NCI-H2196 treated with DMSO at 0.1 percent for 48 hours (cell line): Measurements from ENCODE around the gene TECR.
"Not testable (repeated sequence)": the region's sequence is repeated elsewhere in the genome, so short reads cannot be mapped to it uniquely, and the experiment has no call there.

Experiments
- DNase-seq: peaks from one replicate; lab custom pipeline; 2025; ENCODE audit not compliant: unreplicated experiment; lab: John Stamatoyannopoulos, UW

Gene TECR

DNA sequence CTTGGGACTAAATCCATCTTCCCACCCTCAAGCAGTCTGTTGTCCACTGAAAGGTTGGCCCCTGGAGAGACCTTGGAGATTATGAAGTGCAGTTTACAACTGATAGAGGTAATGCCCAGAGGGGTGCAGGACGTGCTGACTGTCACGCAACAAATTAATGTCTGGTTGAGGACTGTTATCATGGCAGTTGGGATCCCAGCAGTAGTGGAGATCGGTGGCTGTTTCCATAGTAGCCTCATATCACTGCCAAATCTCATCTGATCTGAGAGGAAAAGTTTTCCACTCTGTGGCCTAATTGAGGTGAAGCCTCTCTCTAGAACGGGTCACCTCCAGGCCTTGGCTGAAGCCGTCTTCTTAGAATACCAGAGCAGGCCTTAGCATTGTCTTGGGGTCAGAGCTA, 4.1 kb downstream of the TECR start:
- no peak for DNase-seq

DNA sequence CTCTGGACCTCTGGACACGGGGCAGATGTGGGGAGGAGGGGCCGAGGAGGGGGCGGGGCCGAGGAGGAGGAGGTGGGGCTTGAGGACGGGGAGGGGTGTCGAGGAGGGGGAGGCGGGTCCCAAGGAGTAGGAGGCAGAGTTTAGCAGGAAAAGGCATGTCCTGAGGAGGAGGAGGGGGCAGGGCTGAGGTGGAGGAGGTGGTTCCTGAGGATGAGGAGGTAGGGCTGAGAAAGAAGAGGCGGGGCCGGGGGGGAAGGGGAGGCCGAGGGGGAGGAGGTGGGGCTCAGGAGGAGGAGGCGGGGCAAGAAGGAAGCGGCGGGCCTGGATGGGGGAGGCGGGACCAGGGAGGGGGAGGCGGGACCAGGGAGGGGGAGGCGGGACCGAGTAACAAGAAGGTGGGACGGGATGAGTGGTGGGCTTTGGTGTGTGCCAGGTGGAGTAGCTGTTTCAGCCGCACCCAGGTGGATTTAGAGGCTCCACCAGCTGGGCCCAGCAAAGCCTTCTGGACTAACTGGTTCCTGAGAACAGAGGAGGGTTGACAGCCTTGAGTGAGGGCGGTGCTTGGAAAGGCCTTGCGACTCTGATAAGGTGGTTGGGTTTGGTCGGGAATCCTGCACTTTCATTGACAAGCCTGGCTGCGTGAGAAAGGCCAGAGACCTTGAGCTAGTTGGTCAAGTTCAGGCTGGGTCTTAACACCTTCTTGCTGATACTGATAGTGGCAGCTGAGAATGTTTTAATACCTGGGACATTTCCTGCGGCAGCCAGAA, 7.7 kb downstream of the TECR start:
- DNase-seq, result no peak

DNA sequence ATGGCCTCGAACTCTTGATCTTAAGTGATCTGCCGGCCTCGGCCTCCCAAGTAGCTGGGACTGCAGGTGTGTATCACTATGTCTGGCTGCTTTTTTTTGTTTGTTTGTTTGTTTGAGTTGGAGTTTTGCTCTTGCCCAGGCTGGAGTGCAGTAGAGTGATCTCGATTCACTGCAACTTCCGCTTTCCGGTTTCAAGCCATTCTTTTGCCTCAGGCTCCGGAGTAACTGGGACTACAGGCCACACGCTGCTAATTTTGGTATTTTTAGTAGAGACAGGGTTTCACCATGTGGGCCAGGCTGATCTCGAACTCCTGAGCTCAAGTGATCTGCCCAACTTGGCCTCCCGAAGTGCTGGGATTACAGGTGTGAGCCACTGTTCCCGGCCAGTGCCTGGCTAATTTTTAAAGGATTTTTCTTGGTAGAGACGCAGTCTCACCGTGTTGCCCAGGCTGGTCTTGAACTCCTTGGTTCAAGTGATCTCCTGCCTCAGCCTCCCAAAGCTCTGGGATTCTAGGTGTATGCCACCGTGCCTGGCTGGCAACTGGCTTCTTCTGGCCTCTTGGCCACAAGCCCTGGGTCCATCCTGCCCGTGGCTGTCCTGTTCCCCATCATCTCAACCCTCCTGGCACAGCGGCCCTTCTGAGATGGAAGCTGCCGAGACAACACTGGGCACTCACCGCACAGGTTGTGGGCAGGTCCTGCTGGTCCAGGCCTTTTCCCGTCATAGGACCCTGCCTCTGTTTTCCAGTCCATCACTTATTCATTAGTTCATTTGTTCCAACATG, 11.5 kb downstream of the TECR start:
- DNase-seq, result no peak

DNA sequence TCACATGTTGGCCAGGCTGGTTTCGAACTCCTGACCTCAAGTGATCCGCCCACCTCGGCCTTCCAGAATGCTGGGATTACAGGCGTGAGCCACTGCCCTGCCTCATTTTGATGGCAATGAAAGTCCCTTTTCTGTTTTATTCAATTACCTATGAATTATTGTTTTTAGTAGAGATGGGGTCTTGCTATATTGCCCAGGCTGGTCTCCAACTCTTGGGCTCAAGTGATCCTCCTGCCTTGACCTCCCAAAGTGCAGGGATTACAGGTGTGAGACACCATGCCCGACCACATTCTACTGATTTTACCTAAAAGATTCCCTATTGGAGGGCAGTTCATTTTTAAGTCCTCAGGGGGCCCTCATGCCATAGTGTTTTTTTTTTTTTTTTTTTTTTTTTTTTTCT, 12.6 kb downstream of the TECR start:
- DNase-seq, result not testable (repeated sequence)

DNA sequence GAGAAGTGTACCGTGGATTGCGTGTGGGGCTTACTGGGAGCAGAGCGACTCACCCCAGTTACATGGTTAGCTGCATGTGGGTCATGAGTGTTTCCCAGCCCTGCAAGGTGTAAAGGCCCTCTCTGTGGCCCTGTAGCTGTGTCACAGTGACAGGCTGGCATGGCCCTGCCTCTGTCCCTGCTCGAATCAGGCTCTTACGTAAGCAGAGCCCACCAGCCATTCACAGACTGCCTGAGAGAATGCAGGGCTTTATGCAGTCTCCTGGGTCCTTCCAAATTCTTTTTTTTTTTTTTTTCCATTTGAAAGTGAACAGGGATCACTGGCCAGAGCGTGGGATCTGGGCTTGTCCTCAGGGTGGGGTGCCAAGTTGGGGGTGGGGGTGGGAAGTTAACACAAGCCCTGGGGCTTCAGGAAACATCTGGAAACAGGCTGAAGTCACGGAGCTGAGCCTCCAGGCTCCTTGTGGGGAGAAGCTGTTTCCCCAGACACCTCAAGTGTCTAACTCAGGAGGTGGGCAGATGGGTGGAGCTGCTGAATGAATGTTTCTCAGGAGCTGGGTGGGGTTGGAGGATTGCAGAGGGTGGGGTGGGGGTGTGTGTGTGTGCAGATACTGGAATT, 13.4 kb downstream of the TECR start:
- no peak for DNase-seq

DNA sequence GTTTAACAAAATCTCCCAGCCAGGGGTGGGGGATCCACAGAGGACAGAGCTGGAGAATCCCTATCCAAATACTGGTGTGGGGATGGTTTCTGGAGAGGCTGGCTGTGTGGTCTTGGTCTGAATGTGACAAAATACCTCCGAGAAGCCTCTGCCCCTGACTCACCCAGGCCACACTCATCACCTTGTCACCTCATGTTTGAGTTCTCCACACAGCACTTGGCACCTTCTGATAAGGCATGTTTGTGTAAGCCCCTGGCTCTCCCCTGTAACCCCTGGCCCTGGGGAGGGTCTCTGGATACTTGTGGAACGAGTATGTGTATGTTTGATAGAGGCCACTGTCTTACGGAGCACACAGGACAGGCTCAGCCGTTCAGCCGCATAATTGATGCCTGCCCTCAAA, 14.7 kb downstream of the TECR start:
- DNase-seq, result no peak

DNA sequence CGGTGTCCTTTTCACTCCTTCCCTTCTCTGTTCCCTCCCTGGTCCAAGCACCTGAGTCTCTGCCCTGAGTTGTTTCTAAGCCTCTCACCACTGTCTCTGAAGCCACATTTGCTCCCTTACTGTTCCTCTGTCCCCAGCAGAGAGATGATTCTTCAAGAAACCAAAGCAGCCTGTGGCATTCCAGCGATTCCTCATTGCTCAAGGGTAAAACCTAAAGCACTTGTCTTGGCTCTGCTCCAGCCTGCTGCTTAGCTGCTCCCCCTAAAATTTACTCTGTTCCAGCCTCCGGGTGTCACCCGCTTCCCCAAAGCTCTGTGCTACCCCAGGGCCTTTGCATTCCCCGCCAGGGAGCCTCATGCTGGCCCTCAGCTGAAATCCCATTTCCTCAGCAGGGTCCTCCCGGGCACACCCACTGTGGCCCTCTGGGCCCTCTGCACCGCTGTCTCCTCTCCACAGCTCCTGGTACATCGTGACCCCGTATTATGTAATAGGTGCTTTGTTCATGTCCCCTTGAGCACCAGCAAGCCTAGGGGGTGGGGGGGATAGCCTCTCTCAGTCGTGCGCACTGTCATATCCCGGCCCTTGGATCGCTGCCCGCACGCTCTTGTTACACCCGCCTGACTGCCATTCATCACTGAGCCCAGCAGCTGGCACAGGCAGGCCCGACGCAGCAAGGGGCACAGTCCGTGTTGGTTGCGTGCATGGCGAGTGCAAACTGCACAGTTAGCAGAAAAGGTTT, 15.8 kb downstream of the TECR start:
- DNase-seq, result peak; percentile 78

DNA sequence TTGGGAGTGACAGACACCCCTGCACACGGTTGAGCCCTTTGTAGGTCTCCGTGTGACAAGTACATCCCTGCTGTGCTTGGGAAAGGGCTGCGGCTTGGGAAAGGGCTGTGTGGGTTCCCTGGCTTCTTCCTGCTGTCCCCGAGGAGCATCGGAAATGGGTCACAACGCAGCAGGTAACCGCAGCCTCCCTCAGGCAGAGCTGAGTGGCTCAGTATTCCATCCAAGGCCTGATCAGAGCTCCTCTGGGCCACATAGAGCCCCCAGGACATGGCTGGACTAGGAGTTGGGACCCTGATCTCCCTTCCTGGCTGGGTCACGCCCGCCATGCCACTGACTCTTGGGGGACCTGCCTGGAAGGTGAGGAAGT, 16.3 kb downstream of the TECR start:
- no peak for DNase-seq

DNA sequence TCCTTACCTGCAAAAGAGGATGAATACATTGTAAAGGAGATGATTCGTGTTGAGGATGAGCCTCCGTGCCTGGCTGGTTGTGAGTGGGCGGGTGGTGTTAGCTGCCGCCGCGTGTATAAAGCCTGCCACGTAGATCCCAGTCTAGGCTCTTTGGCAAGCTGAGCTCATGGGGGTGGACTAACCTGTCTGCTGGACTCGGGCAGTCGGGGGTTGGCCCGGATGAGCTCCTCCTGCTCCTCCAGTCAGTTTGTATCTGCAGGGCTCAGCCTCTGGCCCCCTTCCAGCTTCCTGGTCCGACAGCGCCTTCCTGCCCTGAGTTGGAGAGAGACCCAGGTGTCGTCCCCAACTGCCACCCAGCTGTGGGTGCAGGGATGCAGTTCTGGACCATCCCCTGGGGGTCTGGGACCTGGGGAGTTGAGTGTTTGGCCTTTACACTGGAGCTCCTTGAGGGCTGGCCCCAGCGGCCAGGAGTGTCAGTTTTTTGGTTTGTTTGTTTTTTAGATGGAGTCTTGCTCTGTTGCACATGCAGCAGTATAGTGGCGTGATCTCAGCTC, 20.9 kb downstream of the TECR start:
- DNase-seq, result peak; percentile 90

DNA sequence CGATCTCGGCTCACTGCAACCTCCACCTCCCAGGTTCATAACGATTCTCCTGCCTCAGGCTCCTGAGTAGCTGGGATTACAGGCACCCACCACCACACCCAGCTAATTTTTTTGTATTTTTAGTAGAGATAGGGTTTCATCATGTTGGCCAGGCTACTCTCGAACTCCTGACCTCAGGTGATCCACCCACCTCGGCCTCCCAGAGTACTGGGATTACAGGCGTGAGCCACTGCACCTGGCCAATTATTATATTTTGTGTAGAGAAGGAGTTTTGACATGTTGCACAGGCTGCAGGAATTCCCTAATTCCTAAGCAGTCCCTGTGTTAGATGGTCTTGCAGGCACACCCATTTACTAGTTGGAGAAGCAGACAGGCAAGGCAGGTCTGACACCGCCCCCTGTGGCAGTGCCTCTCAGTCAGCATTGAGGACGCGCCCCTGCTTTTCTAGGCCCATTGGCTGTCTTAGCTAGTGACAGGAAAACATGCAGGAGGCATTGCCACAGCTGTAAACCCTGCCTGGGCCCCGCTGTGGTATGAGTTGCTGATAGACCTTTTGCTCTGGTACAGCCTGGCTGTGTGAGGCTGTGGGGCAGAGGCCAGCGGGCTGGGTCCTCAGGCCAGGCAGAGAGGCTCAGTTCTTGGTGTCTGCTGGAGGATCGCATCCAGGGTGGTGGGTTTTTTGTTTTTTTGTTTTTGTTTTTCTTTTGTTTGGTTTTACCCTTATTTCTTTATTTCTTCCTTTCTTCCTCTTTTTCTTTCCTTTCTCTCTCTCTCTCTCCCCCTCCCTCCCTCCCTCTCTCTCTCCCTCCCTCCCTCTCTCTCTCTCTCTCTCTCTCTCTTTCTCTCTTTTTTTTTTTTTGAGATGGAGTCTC, 22.0 kb downstream of the TECR start:
- DNase-seq, result peak; percentile 14

DNA sequence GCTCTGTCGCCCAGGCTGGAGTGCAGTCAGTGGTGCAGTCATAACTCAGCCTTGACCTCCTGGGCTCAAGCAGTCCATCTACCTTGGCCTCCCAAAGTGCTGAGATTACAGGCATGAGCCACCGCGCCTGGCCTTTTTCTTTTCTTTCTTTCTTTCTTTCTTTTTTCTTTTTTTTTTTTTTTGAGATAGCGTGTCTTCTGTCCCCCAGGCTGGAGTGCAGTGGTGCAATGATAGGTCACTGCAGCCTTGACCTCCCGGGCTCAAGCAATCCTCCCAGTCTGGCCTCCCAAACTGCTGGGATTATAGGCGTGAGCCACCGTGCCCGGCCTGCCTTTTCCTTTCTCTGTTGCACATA, 22.6 kb downstream of the TECR start:
- not testable (repeated sequence) for DNase-seq

DNA sequence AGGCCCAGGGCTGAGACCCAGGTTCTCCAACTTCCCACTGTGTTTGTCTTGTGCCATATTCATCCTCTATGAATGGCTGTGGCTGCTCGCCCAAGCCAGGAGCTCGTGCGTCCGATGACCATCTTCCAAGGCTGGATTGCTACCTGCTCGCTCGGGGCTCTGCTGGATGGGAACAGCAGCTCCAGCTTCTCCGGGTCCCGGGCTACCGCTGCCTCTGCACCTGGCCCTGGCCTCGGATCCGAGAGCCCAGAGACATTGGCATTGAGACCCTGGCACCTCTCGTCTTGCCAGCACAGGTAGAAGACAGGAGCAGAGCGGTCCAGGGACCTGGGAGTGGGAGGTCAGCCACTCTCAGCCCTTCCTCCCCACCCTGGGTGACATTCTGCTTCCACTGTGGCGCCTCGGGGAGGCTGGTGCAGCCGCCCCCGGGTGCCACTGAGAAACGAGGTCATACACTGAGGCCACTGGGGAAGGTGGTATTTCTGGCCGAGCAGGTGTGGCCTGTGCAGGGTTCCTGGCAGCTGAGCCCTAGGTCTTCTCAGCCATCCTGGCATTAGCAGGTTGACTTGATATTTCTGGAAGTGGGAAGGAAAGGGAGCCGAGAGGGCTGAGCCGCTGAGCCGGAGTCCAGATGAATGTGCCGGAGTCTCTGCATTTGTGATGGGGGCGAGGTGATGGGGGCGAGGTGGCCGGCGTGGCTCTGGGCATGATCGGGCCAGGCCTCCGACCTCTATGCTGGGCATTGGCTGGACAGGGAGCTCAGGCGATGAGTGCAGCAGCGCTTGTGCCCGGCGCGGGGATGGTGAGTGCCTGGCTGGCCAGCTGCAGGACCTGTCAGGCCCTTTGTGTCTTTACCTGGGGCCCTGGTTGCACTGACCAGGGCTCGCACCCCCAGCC, 23.9 kb downstream of the TECR start:
- DNase-seq, result no peak

DNA sequence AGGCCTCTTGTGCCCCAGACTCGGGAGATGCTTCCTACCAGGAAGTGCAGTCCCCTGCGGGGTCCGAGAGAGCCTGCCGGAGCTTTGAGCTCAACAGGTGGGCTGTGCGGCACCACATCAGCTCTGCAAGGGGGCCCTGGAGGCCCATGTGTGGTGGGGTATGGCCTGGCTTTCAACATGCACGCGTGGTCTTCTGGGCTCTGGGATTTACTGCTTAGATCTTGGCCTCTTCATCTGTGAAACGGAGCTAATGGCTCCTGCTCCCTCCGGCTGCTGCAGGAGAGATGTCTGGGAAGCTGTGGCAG, 24.5 kb downstream of the TECR start:
- DNase-seq, result no peak

DNA sequence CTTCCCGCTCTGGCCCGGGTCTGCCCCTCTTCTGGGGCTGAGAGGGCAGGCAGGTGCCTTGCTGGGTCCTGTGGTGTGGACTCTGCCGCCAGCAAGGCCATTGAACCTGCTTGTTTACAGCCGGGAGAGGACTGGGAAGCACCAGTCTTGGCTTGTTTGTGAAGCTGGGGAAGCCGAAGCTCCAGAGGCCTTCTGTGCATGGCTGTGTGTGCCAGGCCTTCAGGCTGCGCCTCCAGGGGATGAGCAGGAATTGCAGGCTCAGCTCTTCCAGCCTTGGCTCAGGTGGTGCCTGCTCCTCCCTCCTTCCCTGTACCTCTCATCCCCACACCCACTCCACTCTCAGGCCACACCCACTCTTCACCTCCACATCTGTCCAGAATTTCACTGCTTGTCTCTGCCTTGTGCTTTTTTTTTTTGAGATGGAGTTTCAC, 25.0 kb downstream of the TECR start:
- peak; percentile 74 for DNase-seq

DNA sequence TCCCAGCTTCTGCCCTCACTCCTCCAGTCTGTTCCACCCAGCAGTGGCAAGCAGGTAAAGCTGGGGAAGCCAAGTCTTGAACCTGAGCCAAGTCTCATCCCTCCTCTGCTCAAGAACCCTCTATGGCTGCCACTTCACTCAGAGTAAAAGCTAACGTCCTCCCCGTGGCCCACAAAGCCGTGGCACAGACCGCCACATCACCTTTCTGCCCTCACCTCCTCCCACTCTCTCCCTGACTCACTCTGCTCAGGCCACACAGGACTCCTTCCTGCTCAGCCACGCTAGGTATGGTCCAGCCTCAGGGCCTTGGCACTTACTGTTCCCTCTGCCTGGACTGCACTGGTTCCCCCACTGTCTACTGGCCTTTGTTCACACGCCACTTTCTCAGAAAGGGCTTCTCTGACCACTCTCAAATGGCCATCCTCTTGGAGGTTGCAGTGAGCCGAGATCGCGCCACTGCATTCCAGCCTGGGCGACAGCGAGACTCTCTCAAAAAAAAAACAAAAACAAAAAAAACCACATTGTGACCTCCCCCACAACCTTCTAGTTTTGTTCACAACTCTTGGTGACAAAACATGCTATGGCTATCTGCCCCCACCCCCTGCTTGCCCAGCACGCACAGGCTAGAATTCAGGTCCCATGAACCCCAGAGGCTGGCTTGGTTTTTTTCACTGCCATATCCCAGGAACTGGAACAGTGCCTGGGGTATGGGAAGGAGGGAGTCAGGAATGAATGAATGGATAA, 26.7 kb downstream of the TECR start:
- DNase-seq, result no peak

DNA sequence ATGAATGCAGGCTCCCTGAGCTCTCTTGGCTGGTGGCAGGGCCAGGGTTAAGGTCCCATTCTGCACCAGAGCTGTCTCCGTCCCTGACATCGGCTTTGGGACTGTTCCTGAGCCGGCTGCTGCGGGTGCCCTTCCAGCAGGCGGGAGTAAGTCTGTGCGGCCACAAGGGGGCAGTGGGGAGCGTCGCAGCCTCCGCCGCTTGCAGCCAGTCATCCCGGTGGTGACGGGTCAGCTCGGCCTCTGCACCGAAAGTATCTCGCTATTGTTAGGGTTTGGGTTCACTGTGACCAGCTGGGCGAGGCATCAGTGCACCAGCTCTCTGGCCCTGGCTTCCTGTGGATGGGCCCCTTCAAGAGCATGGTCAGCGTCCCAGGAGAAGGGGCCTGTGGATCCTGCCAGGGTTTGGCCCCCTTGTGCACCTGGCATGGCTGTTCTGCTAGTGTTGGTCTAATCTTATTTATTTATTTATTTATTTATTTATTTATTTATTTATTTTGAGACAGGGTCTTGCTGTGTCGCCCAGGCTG, 27.3 kb downstream of the TECR start:
- DNase-seq, result no peak

DNA sequence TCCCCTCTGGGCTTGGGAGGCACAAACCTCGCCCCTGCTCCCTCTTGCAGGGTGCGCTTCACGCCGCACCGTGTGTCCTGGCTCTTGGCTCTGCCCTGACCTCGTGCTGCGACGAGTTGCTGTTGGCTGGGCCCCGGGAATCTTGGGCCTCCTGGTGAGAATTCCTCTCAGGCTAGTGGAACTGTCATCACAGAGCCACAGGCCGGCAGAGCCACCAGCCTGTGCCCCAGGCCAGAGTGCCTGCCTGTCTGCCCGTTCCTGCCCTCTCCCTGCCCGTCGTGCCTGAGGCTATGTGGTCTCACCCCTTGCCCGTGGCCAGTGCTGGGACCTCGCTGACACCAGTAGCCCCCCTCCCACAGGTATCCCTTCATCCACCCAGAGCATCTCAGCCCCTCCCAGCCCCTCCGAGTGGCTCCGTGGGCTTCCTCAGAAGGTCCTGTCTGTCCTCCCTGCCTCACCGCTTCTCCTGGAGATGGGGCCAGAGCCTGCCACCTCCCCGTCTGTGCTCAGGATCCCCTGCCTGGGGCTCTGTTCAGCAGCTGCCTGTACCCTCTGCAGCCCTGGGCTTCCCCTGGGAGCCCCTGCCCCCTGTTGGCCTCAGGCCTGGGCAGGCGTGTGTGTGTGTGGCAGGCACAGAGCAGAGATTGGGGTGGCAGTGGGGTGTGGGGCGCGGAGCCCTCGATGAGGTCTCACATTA, 29.1 kb downstream of the TECR start:
- DNase-seq, result no peak
